Kidney epithelial cell (primary cell): ENCODE measurements around the gene SLC45A2. TPM values are rescaled to one million over a fixed set of nuclear protein-coding genes. Genes with fewer than 3 reads are reported as not detected.

Experiments used
- DNase-seq: peaks from one replicate; pipeline ENCODE4 v3.0.0-alpha.2; 2010; ENCODE audit warnings: low read depth
- H3K27me3 ChIP-seq: 2 replicates; pipeline ENCODE4 v1.6.0; 2011; ENCODE audit warnings: low read length; ENCODE audit not compliant: control insufficient read depth, insufficient read depth
- H3K36me3 ChIP-seq: 2 replicates; pipeline ENCODE4 v1.5.1; 2011; ENCODE audit warnings: low read length; ENCODE audit not compliant: control insufficient read depth, insufficient read depth
- H3K4me3 ChIP-seq: 2 replicates; pipeline ENCODE4 v1.5.1; 2011; ENCODE audit warnings: low read depth, mild to moderate bottlenecking, control low read depth, low read length
- total RNA-seq: library from RNA; depleted of rRNA; stranded (reverse); fragments of >200 nt; gene quantifications from 2 replicates; pipeline ENCODE4 v1.2.3, GENCODE V29; 2015
- TF ChIP-seq, protein P1 (sequence below): IDR thresholded peaks from 2 replicates; pipeline ENCODE4 v1.5.1; 2011; ENCODE audit warnings: mild to moderate bottlenecking, moderate library complexity, low read length, control low read depth, inconsistent platforms; ENCODE audit not compliant: insufficient read depth, poor library complexity, severe bottlenecking

SLC45A2 gene
- total RNA-seq, 1 donor from 2014 or later: not detected

DNA sequence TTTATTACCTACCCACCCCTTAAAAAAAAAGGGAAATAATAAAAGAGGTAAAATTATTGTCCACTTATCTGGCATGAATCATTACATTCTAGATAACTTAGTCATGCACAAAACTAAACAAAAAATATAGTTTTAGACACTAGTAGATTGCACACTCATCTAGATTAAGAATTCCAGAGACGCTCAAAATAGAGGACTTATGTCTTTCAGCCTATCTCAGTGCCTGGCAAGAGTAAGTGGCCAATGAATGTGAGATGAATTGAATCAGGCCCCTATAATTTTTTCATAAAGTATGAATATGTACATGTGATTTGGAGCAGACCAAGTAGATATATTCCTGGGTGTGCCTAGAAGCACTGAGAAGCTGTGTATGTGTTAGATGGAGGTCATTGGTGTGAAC is 50.3 kb downstream of the SLC45A2 start:
- no peak overlapping the region for H3K4me3 ChIP-seq
- no peak for DNase-seq
- H3K27me3 ChIP-seq: peaks cover 31% of the 10 kb centered on the region
- TF ChIP-seq, protein P1, sequence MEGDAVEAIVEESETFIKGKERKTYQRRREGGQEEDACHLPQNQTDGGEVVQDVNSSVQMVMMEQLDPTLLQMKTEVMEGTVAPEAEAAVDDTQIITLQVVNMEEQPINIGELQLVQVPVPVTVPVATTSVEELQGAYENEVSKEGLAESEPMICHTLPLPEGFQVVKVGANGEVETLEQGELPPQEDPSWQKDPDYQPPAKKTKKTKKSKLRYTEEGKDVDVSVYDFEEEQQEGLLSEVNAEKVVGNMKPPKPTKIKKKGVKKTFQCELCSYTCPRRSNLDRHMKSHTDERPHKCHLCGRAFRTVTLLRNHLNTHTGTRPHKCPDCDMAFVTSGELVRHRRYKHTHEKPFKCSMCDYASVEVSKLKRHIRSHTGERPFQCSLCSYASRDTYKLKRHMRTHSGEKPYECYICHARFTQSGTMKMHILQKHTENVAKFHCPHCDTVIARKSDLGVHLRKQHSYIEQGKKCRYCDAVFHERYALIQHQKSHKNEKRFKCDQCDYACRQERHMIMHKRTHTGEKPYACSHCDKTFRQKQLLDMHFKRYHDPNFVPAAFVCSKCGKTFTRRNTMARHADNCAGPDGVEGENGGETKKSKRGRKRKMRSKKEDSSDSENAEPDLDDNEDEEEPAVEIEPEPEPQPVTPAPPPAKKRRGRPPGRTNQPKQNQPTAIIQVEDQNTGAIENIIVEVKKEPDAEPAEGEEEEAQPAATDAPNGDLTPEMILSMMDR: no peak
- H3K36me3 ChIP-seq: no peaks in the 10 kb centered on the region

DNA sequence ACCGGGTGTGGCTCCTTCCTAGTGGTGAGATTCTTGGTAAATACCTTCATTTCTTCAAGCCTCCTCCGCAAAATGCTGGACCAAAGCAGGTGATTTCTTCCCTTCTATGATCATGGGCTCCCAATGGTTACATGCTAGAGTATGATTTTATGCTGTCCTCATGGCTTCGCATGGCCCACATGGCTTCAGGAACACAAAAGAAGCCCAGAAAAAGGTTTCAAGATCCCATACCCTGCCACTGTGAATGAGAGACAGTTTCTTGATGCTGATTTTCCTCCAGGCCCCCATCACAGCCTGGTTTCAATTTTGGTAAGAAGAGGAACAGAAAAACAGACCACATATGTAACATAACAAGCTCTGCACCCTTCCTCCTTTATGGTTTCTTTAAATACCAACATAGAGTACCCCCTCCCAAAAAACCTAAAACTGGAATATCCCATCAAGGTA is 50.7 kb downstream of the SLC45A2 start:
- peaks cover 28% of the 10 kb centered on the region for H3K27me3 ChIP-seq
- H3K4me3 ChIP-seq: no peak overlapping the region
- TF ChIP-seq, protein P1: no peak
- DNase-seq: no peak
- H3K36me3 ChIP-seq: no peaks in the 10 kb centered on the region

DNA sequence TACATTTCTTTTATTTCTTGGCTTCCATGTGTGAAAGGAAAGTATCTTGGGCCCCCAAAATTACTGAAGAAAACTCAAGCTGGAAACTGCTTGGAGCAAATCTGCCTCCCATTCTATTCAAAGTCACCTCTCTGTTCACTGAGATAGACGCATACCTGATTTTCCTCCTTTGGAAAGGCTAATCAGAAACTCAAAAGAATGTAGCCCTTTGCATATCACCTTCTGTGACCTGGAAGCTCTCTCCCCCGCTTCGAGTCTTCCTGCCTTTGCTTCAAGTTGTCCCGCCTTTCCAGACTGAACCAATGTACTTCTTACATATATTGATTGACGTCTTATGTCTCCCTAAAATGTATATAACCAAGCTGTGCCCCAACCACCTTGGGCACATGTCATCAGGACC is 53.4 kb downstream of the SLC45A2 start:
- peaks cover 2% of the 10 kb centered on the region for H3K27me3 ChIP-seq
- DNase-seq: no peak
- H3K4me3 ChIP-seq: no peak overlapping the region
- H3K36me3 ChIP-seq: no peaks in the 10 kb centered on the region
- TF ChIP-seq, protein P1: no peak

GRCh38 chr5:33929925-33930690 is 54.4 kb downstream of the SLC45A2 start:
- no peak for DNase-seq
- Histone ChIP-seq H3K4me3 (no peak overlapping the region), H3K36me3 (no peaks in the 10 kb centered on the region), H3K27me3 (no peaks in the 10 kb centered on the region)
- TF ChIP-seq, protein P1: no peak

DNA sequence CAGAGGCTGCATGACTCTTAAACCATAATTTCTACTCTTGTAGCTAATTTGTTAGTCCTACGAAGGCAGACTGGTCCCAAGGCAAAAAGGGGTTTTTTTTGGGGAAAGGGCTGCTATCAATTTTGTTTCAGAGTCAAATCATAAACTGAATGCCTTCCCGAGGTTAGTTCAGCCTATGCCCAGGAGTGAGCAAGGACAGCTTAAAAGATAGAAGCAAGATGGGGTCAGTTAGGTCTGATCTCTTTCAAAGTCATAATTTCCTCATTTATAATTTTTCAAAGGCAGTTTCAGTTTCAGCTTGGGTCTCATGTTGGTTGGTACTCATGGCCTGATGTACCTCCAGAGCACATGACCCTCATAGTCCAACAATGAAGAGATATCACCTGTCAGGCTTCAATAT is 56.2 kb downstream of the SLC45A2 start:
- Histone ChIP-seq H3K4me3 (no peak overlapping the region), H3K36me3 (no peaks in the 10 kb centered on the region), H3K27me3 (no peaks in the 10 kb centered on the region)
- DNase-seq: no peak
- TF ChIP-seq, protein P1: no peak

DNA sequence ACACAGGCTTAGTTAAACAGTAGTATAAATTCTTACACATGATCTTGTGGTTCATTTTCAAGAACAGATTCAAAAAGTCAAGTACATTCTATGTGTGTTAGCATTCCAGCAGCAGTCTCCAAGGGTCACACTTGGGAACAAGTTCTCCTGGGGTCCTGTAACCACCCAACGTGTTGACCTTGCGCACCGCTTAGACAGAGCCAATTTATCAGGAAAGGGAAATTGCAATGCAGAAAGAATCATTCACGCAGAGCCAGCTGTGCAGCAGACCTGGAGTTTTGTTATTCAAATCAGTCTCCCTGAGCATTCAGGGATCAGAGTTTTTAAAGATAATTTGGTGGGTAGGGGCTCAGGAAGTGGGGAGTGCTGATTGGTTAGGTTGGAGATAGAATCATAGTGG is 56.8 kb downstream of the SLC45A2 start:
- TF ChIP-seq, protein P1: no peak
- DNase-seq: no peak
- Histone ChIP-seq H3K4me3 (no peak overlapping the region), H3K36me3 (no peaks in the 10 kb centered on the region), H3K27me3 (no peaks in the 10 kb centered on the region)
